Activated CD4-positive, alpha-beta T cell treated with anti-CD3 and anti-CD28 coated beads, Interleukin-10, Interleukin-2, amounts not matched to agents 100 ng/mL and 50 ng/mL, durations not matched to agents 16 hours and 8 hours (primary cell): ENCODE data around the gene AMOTL2.

Experiments used
- DNase-seq: peaks from one replicate; pipeline ENCODE4 v3.0.0-alpha.2; 2020

AMOTL2 gene

DNA sequence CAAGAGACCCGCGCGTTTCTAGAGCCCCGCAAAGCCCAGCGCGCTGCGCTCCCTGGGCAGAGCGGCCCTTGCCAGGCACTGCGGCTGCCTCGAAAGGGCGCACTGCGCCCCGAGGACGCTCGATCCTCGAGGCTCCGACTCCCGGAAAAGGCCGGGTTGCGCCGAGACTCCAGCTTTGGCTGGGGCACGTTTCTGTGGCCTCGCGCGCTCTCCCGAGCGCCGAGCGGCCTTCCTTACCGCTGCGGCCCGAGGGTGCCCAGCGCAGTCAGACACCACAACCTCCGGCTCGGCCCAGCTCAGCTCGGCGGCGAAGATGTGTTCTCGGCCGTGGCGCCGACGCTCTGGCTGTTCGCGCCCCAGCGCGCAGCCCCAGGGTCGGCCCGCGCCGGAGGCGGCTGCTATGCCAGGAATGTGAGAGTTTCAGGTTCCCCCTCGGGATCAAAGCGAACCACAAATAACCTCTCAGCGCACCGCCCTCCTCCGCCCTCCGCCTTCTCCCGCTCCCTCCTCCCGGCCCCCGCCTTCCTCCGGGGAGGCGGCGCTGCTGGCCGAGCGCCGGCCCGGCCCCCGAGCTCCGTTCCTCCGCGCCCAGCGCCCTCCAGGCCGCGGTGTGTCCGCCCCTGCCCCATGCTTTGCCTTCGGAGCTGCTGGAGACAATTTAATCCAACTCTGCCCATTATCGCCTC is at the start of gene AMOTL2:
AMOTL2 (minus strand) TSS at position 343 of the 686 bp plus-strand sequence. CDS start 3,014 bp downstream, outside the sequence.
- DNase-seq = peak; percentile 10

DNA sequence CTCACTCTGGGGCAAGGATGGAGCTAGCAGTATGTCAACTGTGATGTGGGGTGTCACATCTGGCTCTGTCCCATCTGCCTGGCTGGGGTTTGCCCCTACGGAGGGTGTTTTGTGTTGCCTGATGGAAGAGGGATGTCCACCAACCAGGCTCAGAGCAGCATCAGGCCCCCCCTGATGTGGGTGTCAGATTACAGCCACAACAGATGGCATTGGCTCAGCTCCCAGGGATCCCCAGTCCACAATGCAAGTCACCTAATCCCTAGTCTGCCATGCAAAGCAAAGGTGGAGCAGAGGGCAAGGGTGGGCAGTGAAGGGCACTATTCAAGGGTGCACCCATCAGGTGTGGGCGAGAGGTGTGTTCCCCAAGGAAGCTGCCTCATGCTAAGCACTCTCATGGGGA is 48.9 kb upstream of the AMOTL2 start:
- no peak for DNase-seq

GRCh38 chr3:134419960-134420321 is 45.7 kb upstream of the AMOTL2 start:
- DNase-seq = no peak

DNA sequence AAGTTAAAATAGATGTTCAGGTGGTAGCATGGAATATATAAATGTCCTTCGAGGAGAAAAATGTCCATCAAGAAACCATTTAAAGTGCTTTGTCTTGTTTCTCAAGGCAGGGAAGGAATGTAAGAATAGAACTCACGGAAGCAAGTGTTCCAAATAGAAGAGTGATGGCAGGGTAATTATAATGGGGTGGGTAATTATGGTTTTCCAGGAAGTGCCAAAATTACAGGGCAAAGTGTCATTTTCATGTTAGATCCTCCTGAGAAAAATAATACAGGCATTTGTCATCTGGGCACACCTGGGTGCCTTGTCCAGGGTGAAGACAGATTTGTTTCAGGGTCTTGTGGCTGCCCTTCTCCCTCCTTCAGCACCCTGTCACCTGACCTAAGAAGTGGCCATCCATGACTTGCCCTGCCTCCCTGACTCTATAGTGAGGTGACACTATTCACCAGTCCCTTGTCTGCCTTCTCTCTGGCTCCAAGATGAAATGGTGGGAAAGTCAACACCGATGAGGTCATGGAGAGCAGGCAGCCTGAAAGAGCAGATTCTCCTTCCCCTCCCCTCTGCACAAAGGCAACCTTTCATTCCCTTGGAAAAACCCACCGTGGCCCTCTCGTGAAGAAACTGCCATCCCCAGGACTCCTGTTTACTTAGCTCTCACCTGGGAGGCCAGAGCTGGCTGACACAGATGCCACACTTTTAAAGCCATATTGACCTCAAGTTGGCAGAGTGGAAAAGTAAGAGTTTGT is 45.1 kb upstream of the AMOTL2 start:
- no peak for DNase-seq

DNA sequence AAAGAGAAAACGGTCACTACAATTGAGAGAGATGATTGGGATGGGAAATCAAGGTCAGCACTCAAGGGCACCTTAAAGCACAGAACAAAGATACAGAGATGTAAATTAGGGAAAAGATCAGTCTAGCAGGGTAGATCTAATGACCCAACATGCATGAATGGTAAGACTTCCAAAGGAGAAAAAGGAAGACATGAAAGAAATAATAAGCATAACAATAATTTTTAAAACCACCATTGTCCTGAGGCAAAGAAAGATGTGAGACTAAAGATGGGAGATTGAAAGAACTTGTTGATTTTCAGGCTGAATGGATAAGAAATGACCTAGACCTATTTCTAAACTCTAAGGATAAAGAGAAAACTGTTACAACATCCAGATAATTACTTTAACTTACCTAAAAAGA is 34.8 kb upstream of the AMOTL2 start:
- no peak for DNase-seq

GRCh38 chr3:134407239-134407625 is 33.0 kb upstream of the AMOTL2 start:
- no peak for DNase-seq

- no peak for DNase-seq
Observed at GRCh38 chr3:134406331-134407238, 32.3 kb upstream of the AMOTL2 start.

GRCh38 chr3:134404366-134404885 is 30.2 kb upstream of the AMOTL2 start:
- DNase-seq = no peak

DNA sequence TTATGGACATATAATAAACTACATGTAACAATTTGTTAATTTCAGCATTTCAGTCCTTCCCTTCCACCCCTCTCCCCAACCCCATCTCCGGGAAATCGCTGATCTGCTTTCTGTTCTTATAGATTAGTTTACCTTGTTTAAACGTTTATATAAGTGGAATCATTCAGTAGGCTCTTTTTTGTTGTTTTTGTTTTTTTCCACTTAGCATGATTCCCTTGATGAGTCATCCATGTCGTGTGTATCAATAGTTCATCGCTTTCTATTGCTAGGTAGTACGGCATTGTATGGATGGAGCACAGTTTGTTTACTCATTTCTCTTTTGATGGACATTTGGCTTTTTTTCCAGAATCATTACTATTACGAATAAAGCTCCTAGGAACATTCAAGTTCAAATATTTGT is 23.5 kb upstream of the AMOTL2 start:
- no peak for DNase-seq

DNA sequence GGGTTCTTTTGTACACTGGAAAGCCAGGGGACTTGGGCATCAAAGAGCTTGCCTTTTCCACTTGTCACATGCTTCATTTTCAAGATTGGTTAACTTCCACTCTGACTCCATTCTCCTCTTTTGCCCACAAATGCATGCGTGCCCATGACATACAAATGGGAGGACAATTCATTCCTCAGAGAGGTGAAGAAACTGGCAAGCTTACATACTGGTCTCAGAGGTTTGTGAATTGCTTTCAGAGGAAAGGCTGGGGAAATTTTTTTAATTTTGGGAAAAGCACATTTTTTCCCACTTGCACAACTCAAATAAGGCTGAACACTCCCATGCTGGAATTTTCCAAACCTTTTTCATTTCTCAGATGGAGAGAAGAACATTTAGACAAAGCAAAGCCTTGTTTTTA is 20.9 kb upstream of the AMOTL2 start:
- no peak for DNase-seq

- no peak for DNase-seq
Observed at GRCh38 chr3:134394380-134394779, 20.1 kb upstream of the AMOTL2 start.

- DNase-seq = no peak
Observed at GRCh38 chr3:134393074-134393473, 18.8 kb upstream of the AMOTL2 start.

DNA sequence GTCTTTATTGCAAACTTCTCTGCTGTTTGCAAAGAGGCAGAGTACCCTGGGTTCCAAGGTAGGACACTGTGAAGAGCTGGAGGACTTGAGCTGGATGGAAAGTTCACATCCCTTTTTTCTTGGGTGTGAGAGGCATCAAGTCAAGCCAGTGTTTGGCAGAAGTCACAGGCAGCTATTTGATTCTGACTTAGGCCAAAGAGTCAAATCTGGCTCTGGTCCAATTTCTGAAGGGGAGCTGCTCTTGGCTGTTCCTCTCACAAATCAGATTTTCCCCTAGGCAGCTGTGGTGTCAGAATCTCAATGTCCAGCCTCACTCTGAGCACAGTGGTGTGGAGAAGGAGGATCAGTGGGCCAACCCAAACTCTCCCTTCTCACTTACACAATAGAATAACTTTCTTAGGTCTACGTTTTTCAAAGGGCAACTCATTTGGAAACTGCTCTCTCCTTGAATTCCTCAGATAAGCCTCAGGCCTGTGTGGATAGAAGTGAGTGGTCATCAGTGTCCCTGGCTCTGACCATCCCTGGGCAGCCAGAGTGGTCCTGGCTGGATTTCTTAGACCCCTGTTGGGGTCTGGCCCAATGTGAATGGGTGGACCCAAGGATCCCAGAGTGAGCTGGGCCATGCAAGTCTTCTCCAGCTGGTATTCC is 18.2 kb upstream of the AMOTL2 start:
- DNase-seq = no peak

DNA sequence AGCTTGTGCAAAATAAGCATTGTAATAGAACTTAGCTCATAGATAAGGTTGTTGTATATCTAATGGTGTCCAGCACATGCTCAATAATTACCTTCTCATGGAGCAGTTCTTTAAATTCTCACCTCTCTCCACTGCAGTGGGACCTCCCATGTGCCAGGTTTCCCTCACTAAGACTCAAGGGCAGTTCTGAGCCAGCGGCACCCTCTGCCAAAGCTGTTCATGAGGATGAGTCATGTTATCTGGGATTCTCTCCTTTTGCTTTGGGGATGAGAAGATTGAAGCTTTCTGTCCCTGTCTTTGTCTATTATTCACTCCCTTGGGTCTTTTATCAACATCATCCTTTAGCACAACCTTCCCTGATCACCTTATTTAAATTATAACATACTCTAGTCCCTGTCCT is 15.6 kb upstream of the AMOTL2 start:
- DNase-seq = no peak

GRCh38 chr3:134388788-134389485 is 14.7 kb upstream of the AMOTL2 start:
- DNase-seq = no peak

- DNase-seq = no peak
Observed at GRCh38 chr3:134388292-134388691, 14.0 kb upstream of the AMOTL2 start.

DNA sequence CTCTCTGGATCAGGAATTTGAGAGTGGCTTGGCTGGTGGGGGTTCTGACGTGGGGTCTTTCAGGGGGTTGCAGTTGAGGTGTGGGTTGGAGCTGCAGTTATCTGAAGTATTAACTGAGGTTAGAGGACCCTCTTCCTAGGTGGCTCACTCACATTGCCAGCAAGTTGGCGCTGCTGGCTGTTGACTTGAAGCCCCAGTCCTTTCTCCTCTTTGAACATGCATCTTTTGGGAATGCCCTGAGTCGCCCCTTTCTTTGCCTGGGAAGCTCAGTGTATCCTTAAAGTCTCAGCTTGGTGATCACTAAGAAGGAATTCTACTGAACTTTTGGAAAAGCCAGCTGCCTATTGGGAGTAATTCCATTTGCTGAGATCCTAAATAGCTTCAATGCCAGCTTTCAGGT is 13.0 kb upstream of the AMOTL2 start:
- DNase-seq = no peak

GRCh38 chr3:134384963-134385362 is 10.7 kb upstream of the AMOTL2 start:
- no peak for DNase-seq

- no peak for DNase-seq
Observed at GRCh38 chr3:134381831-134382442, 7.7 kb upstream of the AMOTL2 start.

DNA sequence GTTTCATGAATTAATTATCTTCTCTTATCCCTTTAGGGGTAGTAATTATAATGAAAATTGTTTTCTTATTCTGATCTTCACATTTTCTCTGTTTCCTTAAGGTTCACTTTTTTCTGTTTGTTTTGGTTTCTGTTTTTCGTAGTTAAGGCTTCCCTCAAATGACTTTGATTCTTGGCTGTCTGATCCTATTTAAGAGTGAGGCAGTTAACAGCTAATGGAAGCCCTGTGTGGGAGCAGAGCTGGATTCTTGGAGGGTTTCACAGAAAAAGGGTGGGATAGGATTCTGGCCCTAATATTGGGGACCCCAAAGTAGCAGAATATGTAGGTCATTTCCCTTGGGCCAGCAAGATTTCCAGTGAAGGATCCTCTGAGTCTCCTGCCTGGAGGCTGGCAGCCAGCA is 6.8 kb upstream of the AMOTL2 start:
- DNase-seq = no peak

DNA sequence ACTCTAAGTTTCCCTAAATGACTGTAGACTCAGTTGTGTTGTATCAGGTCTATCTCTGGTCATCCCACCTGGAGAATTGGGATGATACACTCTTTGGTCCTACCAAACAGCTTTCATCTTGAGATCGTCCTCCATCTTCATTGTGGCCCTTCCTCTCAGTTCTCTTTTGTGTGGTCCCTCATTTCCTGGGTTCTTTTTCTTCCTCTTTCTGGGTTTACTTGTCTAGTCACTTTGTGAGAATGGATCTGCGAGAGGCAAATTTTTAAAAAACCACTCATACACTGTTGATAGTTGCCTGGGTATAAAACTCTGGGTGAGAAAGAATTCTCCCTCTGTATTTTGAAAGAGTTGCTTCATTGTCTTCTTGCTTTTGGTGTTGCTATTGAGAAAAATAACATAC is 6.0 kb upstream of the AMOTL2 start:
- DNase-seq = no peak

DNA sequence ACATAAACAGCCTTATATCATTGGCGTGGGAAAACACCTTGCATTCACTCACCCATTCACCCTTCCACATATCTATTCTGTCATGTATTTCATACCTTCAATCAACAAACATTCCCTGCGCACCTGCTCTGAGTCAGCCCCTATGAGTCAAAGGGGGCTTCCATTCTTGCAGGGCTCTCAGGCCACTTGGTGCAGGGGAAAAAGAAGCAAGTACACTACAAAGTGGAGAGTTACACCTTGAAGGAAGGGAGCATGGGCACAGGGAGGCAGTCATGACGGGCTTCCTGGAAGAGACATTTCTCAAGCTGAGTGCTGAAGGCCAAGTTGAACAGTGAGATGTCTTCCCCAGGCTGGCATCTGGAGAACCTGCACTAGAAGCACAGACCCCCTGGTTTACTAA is 4.6 kb upstream of the AMOTL2 start:
- no peak for DNase-seq
